Suppressor macrophage treated with lipopolysaccharide for 1 hour (primary cell): Measurements from ENCODE around the gene MYL4.
"Not testable (repeated sequence)": the region's sequence is repeated elsewhere in the genome, so short reads cannot be mapped to it uniquely, and the experiment has no call there.

Experiments used
- DNase-seq, 3 donors: peaks; one replicate each; pipeline ENCODE4 v3.0.0-alpha.2; 2020 to 2022

MYL4 gene

GRCh38 chr17:47244697-47245096, 35.5 kb downstream of the MYL4 start:
- no peak for DNase-seq

GRCh38 chr17:47246120-47246519, 37.0 kb downstream of the MYL4 start:
- no peak for DNase-seq

GRCh38 chr17:47250855-47251254, 41.7 kb downstream of the MYL4 start:
- no peak for DNase-seq

- no peak for DNase-seq
These were observed 42.3 kb downstream of the MYL4 start for GRCh38 chr17:47251421-47251940.

GRCh38 chr17:47252209-47252608, 43.1 kb downstream of the MYL4 start:
- no peak for DNase-seq

- DNase-seq: no peak
These were observed 43.8 kb downstream of the MYL4 start for GRCh38 chr17:47252766-47253512.

GRCh38 chr17:47253541-47254402, 44.6 kb downstream of the MYL4 start, which contains the start of gene ITGB3:
Gene ITGB3 (plus strand): TSS chr17:47253827. CDS start chr17:47253862, 35 bp downstream.
- peak; percentile 72 to 88 (median 77) for DNase-seq

GRCh38 chr17:47254403-47254943, 45.3 kb downstream of the MYL4 start:
- DNase-seq: no peak

- peak; percentile 44 to 65 (median 53) for DNase-seq
These were observed 48.6 kb downstream of the MYL4 start for GRCh38 chr17:47257651-47258339.

GRCh38 chr17:47262586-47262985, 53.4 kb downstream of the MYL4 start:
- DNase-seq: no peak

- no peak for DNase-seq
These were observed 55.0 kb downstream of the MYL4 start for GRCh38 chr17:47264166-47264565.

- DNase-seq: peak; percentile 73 to 88 (median 83)
These were observed 56.9 kb downstream of the MYL4 start for GRCh38 chr17:47265983-47266541.

- no peak for DNase-seq
These were observed 57.6 kb downstream of the MYL4 start for GRCh38 chr17:47266782-47267181.

- no peak for DNase-seq
These were observed 58.2 kb downstream of the MYL4 start for GRCh38 chr17:47267354-47267828.

GRCh38 chr17:47268964-47269363, 59.8 kb downstream of the MYL4 start:
- DNase-seq: not testable (repeated sequence)

GRCh38 chr17:47269561-47270280, 60.6 kb downstream of the MYL4 start:
- DNase-seq: peak; percentile 44 to 75 (median 67)

- no peak for DNase-seq
These were observed 62.0 kb downstream of the MYL4 start for GRCh38 chr17:47270946-47271705.

GRCh38 chr17:47272491-47272890, 63.3 kb downstream of the MYL4 start:
- DNase-seq: no peak

GRCh38 chr17:47273245-47273644, 64.1 kb downstream of the MYL4 start:
- no peak for DNase-seq
